ENCODE results near the gene SGSM1. TPM values are rescaled to one million over a fixed set of nuclear protein-coding genes. Genes with fewer than 3 reads are reported as not detected.

Gene SGSM1
- total RNA-seq, 1 experiment from 2014 or later = 4.3 TPM

DNA sequence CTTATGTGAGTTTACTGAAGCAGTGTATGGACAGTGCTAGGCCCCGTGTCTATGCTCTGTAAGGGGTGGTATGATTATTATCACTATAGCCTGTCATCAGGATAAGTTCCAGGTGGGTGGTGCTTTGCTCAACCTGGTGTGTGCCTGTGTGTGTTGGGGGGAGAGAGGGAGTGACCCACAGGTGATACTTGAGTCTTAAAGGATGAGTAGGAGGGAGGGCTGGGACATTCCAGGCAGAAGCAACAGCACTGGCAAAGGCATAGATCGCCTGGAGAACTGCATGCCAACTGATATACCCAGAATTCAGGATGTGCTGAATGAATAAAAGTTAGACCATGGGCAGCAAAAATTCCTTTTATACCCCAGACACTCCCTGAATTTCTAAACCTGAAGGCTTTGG, 151.0 kb downstream of the SGSM1 start:
- Histone ChIP-seq H4K91ac (ENCODE audit: insufficient read length, low read depth, low read length) (no peak overlapping the region), H3K23ac (ENCODE audit: insufficient read length, low read depth, low read length) (no peak overlapping the region), H2BK5ac (ENCODE audit: insufficient read length, low read length) (no peak overlapping the region), H4K8ac (replicated peaks; ENCODE audit: insufficient read length, low read depth, low read length) (no peak overlapping the region), H3K79me2 (ENCODE audit: insufficient read depth, low read length) (no peaks in the 10 kb centered on the region), H2BK15ac (ENCODE audit: low read depth, low read length) (no peak overlapping the region), H3K14ac (ENCODE audit: insufficient read depth, low read length) (no peak overlapping the region), H2AFZ (ENCODE audit: low read length) (no peak overlapping the region), H4K5ac (ENCODE audit: insufficient read length, low read depth, low read length) (no peak overlapping the region), H3K23me2 (ENCODE audit: insufficient read length, low read depth, low read length, poor library complexity, severe bottlenecking) (peaks cover 12% of the 10 kb centered on the region), H3K9ac (ENCODE audit: extremely low read depth, insufficient read length, low read length) (no peak overlapping the region), H3K56ac (ENCODE audit: insufficient read length, low read depth, low read length) (no peak overlapping the region), H3K9me3 (ENCODE audit: control insufficient read depth, low read depth, low read length) (no peaks in the 10 kb centered on the region), H3K18ac (ENCODE audit: insufficient read length, low read depth, low read length) (no peak overlapping the region), H4K20me1 (ENCODE audit: control insufficient read depth, insufficient read depth, insufficient read length) (no peaks in the 10 kb centered on the region), H3K27me3 (ENCODE audit: insufficient read depth, low read length) (no peaks in the 10 kb centered on the region), H2BK20ac (ENCODE audit: low read depth, low read length, poor library complexity, severe bottlenecking) (no peak overlapping the region), H3K4me2 (ENCODE audit: insufficient read depth, insufficient read length, low read length) (no peak overlapping the region), H3K4ac (ENCODE audit: low read depth, low read length) (no peak overlapping the region), H3K4me1 (ENCODE audit: insufficient read depth, low read length) (0 out of 2 replicates have a peak, but pooled peaks cover 4% of the 10 kb centered on the region), H2BK12ac (ENCODE audit: insufficient read length, low read depth, low read length) (no peak overlapping the region), H3K27ac (ENCODE audit: insufficient read length, low read depth, low read length) (no peak overlapping the region), H2BK120ac (ENCODE audit: low read depth, low read length, poor library complexity, severe bottlenecking) (no peak overlapping the region), H3T11ph (ENCODE audit: low read length) (no peak overlapping the region), H3K79me1 (ENCODE audit: insufficient read depth, low read depth, low read length, poor library complexity, severe bottlenecking) (no peaks in the 10 kb centered on the region), H2AK5ac (ENCODE audit: insufficient read length, low read length) (no peak overlapping the region)
- H3K4me1 Mint-ChIP-seq = peaks cover 17 to 21% of the 10 kb centered on the region in 2 experiments
- no peak overlapping the region; a peak in 2 of 7 replicates for H3K27ac Mint-ChIP-seq
- TF ChIP-seq, protein P1, sequence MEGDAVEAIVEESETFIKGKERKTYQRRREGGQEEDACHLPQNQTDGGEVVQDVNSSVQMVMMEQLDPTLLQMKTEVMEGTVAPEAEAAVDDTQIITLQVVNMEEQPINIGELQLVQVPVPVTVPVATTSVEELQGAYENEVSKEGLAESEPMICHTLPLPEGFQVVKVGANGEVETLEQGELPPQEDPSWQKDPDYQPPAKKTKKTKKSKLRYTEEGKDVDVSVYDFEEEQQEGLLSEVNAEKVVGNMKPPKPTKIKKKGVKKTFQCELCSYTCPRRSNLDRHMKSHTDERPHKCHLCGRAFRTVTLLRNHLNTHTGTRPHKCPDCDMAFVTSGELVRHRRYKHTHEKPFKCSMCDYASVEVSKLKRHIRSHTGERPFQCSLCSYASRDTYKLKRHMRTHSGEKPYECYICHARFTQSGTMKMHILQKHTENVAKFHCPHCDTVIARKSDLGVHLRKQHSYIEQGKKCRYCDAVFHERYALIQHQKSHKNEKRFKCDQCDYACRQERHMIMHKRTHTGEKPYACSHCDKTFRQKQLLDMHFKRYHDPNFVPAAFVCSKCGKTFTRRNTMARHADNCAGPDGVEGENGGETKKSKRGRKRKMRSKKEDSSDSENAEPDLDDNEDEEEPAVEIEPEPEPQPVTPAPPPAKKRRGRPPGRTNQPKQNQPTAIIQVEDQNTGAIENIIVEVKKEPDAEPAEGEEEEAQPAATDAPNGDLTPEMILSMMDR (conservative IDR thresholded peaks at IDR 0.05) = no peak
- WGBS (ENCODE audit: extremely low coverage, insufficient read length, low lambda C conversion rate) = no CpG with 5 or more reads among the region's 2 CpGs
- H3K4me3 Mint-ChIP-seq = no peak overlapping the region
- no peak for DNase-seq
- no peaks in the 10 kb centered on the region for H3K27me3 Mint-ChIP-seq (ENCODE audit: low read depth)
- H3K9me3 Mint-ChIP-seq = no peaks in the 10 kb centered on the region
- peaks cover 0 to 11% (median 6%) of the 10 kb centered on the region in 3 experiments; a peak in 4 of 7 replicates for H3K36me3 Mint-ChIP-seq (ENCODE audit: insufficient read depth in 1 of 3, low read depth in 3 of 3)
